NCI-H1105 treated with DMSO at 0.1 percent for 48 hours (cell line): ENCODE measurements around the gene TCAIM.

Experiments used
- DNase-seq: peaks from one replicate; lab custom pipeline; 2025; lab: John Stamatoyannopoulos, UW

Gene TCAIM, protein sequence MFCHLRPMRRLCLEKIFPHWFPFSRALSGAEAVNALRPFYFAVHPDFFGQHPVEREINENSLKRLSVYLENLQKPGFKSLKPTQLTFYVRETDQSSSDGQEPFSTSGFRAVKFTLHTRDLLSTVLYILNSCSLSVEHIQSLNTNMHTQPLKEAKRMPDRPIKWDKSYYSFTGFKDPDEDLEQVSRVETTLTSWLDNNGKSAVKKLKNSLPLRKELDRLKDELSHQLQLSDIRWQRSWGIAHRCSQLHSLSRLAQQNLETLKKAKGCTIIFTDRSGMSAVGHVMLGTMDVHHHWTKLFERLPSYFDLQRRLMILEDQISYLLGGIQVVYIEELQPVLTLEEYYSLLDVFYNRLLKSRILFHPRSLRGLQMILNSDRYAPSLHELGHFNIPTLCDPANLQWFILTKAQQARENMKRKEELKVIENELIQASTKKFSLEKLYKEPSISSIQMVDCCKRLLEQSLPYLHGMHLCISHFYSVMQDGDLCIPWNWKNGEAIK

DNA sequence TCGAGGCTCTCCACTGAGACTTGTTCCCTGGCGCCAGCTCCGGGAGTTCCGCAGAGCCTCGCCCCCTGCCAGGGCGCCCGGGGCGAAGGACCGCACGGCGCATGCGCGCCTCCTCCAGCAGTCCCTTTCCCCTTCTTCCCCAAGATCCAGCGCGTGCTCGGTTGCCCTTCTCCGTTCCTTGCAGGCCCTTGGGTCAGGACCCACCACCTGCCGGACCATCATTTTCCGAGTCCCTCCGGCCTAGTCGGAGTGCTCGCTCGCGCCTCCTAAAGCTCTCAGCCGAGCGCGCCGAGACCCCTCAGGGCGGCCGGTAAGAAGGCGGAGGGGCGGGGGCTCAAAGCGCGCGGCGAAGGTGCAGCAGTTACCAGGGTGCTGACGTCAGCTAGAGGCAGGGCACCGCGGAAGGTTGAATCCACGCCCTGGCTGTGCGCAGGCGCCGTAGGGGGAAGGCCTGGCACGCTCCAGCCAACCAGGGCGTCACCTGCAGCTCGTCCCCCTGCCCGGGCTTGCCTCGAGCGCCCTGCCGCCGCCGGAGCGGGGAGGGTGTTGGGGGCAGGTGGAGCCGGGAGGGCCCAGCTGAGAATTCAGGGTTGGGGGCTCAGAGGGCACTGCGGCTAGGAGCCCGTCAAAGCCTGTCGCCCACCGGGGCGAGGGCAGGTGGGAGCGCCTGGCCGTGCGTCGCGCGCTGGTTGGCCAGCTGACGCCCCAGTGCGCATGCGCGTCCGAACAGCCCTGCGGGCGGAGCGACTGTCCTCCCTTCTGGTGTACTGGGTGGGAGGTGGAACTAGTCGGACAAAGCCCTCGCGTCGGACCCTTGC is at the start of gene TCAIM:
TSS of gene TCAIM (plus strand) at position 757 of the 818 bp plus-strand sequence. CDS start 16,017 bp downstream, outside the sequence.
- peak; percentile 91 for DNase-seq

DNA sequence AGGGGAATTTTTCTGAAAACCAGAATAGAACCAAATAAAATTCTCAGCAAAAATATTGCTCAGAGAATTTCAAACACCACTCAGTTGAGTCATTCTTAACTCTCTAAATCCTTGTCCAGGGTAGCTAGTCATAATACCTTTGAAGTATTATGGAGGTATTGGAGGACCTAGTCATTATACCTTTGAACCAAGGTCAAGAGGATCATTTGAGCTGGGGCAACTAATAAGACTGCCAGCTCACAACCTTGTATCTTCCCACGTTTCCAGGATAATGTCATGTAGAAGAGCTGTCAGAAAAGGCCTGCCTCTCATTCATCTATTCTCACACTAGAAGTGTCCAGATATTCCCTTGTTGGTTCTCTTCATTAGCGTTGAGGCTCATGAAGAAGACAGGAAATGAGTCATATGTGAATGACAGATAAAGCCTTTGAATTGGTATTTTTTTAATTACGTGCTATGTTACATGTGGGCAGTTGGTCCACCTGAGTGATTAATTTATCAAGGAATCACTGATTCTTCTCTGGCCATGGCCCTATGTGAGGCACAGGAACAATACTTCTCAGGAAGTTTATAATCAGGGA is 48.6 kb upstream of the TCAIM start:
- no peak for DNase-seq

DNA sequence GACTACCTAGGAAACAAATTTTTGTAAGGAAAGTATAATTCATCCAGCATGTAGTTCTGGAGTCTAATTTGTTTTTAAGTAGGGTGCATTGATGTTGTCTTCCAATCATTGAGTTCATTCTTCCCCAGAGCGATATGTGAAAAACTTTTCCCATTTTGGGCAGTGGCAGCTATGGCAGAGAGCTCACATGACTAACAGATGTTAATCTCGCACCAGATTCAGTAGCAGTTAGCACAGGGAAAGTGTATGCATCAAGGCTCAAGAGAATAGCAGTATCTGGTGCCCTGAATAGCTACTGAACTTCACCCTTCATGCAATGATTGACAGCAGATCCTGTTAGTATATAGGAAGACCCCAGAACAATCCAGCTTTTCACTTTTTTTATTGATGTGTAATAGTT is 46.3 kb upstream of the TCAIM start:
- DNase-seq, result no peak

DNA sequence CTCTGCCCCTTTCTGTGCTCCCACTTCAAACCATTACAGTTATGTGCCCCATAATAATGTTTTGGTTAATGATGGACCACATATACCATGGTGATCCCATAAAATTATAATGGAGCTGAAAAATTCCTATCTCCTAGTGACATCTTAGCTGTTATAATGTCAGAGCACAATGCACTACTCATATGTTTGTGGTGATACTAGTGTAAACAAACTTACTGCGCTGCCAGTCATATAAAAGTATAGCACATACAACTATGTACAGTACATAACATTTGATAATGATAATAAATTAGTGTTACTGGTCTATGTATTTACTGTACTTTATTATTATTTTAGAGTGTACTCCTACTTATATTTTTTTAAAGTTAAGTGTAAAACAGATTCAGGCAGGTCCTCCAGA is 45.6 kb upstream of the TCAIM start:
- no peak for DNase-seq

DNA sequence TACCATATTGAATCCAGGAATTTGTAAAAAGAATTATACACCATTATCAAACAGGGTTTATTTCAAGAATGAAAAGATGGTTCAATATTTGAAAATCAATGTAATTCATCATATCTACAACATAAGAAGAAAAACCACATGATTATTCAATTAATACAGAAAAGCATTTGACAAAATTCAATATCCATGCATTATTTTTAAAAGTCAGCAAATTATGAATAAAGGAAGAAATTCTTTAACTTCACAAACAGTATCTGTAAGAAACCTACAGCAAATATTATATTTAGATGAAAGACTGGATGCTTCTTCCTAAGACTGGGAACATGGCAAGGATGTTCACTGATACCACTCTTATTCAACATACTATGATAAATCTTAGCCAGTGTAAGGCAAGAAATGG is 41.3 kb upstream of the TCAIM start:
- DNase-seq, result no peak

DNA sequence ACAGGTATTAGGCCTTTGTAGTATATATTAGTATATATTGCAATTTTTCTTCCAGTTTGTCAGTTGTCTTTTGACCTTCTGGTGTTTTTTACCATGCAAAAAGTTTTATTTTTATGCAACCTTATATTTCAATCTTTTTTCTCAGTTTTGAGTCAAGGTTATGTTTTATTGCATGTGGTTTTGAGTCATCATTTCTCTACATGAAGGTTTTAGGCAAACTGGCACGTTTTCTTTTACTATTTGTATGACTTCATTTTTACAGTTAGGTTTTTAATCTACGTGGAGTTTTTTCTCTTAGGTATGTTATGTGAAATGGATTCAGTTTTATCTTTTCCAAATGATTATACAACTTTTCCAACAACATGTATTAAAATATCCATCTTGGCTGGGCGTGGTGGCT is 36.8 kb upstream of the TCAIM start:
- no peak for DNase-seq

DNA sequence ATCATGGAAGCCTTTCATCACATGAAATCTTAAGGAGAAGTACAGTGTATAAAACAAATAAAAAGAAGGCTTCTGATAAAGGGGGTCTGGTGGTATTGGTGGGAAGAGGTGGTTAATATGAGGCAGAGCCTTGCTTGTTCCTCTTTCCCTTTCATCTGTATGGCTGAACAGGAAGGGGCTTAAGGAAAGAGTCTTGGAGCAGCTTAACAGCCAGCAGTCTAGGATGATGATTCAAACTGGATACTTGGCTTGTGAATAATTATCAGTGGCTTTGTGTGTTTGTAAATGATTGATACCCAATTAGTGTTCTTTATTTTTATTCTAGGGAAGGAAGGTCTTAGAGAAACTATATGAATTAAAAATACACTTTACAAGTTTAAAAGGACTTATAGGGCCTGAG is 29.1 kb upstream of the TCAIM start:
- no peak for DNase-seq

DNA sequence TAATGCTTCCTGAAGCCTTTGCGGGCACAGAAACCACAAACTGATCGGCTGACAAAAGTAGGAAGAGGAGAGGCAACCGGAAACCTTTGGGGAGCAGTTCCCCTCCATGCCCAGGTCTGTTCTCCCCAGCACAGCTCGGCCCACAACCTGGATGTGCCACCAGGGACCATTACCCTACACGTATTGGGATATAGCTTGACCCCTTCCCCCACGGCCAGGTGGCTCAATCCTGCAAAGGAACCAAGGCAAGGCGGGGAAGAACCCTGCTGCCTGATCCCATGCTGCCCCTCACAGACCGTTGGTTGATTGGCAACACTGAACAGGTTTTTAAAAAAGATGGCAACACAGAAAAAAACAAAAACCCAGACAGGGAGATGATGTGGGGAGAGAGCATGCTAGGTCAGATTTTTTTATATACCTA is 19.7 kb upstream of the TCAIM start:
- no peak for DNase-seq

DNA sequence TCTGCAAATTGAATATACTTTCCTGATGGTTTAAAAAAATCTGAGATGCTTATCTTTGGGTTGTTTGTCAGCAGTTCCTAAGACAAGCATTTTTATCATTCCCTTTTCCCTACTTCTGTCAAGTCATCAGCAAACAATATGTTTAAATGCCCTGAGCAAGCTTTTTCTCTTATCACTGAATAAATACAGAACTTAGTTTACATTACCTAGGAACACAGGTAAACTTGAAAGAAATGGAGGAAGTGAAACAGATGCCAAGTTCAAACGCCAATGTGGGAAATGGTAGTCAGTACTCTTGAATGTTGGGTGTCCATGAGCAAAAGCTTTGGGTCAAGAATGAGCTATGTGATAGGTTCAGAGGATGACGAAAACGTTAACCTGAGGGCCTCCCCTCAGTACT is 17.2 kb upstream of the TCAIM start:
- DNase-seq, result no peak

DNA sequence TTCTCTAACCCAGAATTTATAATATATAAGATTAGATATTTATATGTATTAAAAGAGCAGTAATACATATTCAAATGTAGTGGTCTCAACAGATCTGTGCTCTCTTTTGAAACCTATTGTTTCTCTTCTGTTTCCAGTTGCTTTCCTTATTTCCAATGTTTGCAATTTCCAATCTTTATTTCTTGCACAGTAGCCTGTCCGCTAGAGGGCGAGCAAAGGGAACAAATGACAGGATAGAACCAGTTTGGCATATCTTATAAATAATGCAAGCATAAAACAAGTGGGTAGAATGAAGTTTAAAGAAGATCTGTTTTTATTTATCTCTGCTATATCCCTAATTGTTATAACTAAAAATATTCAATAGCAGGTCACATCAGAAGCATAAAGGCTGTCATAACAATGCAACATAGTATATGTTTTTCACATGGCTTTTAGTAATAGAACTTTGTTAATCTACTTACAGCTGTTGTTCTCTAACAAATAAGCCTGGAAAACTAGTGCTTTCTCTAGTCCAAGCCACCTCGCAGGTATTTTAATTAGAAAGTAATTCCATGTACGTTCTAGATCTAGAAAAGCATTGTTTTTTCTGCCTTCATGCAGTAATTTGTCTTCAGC is 15.1 kb upstream of the TCAIM start:
- peak; percentile 51 for DNase-seq

DNA sequence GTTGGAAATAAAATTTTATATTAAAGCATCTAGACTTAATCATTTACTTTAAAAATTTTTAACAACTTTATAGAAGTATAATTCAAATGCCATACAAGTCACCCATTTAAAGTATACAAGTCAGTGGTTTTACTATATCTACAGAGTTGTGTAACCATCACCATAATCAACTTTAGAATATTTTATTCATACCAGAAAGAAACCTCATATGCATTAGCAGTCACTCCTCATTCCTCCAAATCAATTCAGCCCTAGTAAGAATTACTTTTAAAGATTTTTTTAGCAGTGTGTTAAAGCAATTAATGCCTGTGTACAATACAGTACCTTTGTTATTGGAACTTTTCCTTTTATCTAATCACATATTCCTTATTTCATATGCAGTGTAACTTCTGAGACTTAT is 14.0 kb upstream of the TCAIM start:
- no peak for DNase-seq

DNA sequence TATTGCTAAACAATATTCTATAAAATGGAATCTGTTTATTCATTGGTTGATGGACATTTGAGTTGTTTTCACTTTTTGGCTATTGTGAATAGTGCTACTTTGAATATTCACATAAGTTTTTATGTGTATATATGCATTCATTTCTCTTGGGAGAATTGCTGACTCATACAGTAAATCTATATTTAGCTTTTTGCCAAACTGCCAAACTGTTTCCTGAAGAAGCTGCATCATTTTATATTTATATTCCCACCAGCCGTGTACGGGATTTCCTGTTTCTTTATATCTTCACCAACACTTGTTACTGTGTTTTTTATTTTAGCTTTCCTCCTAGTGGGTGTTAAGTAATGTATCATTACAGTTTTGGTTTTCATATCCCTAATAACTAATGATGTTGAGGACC is 12.5 kb upstream of the TCAIM start:
- no peak for DNase-seq

DNA sequence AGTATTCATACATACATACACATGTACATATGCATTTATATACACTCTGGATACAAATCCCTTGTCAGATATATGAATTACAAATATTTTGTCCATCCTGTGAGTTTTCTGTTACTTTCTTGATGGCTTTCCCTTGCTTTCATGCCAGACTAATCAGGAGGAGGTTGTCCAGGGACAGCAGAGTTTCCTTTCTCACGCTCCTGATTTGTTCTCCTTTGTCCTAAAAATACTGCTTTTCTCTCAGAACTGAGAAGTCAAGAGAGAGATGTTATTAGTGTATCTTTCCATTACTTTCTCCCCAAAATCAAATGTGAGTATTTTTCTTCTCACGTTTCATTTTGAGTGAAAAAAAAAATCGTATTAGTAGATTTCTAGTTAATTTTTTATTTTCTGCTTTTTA is 12.1 kb upstream of the TCAIM start:
- no peak for DNase-seq

DNA sequence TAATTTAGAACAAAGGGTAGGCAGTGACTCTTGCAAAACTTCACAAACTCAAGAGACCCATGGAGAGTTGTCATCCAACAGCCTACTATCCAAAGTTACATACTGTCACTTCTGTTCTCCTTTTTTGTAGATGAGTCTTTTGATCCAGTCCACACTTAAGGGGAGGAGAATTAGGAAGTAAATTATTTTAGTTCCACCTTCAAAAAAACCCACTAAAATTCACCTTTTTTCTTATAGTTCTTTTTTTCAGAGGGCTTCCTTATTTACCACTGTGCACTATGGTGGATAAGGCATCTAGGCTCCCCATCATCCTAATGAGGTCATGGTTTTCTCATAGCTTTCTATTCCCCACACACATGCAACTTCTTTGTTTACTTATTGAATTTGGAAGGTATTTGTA is 8.6 kb upstream of the TCAIM start:
- no peak for DNase-seq

DNA sequence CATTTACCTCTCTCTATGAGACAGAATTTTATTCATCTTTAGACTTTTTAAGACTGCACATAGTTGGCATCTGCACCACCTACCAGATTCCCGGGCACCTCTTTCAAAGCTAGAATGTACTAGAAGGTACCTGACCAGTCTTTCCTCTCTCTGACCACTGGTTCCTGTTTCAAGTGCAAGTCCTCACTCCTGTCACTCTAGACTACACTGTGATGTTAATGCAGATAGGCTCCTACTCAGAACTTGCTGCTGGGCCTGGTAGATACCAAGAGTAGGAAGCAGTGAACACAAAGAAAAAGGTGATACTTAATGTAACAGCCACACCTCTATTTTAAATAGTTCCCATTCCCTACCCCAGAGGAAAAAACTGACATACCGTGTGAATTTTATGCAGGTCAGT is 8.1 kb upstream of the TCAIM start:
- DNase-seq, result no peak

DNA sequence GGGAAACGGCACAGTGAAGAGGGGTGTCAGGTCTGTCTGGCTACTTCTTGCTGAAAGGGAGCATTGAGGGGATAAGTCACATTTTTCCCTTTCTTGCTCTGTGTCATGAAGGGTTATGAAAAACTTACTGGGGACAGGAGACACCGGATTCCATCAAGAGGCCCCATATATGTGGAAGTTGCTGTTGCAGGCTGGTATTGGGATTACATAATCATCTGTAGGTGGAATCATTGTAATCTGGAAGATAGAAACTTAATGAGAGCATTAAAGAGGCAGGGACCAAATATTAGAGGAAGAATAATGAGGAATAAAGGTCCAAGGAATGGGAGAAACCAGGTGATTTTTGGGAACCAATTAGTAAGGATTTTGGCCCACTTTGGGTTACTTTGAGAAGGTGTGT is 4.2 kb upstream of the TCAIM start:
- DNase-seq, result no peak

DNA sequence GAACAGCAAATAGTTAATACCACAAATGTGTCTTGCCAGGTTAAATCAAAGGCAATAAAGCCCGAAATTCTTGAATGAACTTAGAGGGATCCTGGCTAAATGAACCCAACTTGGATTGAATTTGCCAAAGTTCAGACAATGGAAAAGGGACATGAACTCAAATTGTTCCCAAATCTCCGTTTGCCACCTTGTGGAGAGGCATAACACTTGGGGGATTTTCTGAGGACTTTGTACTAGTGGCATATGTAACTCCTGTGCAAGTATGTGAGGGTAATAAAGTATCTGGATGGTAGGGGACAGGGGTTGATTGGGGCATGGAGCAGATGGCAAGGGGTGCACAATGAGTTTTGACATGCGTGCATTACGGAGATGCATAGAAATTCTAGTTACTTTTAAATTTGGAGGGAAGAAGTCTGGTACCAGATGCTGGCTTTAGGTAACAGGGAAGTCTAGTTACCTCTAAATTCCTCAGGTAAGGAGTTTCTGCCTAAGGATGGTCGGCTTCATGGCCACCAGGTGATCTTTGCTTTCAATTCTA is 1.2 kb upstream of the TCAIM start:
- no peak for DNase-seq

DNA sequence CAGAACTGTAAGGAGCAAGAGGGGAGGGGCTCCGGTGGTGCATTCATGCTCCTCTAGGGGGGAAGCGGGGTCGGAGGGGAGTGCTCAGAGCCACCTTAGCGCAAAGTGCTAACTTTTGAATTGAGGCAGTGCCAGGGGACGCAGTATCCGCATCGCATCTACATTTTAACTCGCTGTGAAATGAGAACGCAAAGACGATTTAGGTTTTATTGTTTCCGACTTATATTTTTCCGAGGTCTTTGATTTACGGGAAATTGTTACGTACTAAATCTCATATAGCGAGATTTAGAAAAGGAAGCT is 212 bp downstream of the TCAIM start:
- no peak for DNase-seq

DNA sequence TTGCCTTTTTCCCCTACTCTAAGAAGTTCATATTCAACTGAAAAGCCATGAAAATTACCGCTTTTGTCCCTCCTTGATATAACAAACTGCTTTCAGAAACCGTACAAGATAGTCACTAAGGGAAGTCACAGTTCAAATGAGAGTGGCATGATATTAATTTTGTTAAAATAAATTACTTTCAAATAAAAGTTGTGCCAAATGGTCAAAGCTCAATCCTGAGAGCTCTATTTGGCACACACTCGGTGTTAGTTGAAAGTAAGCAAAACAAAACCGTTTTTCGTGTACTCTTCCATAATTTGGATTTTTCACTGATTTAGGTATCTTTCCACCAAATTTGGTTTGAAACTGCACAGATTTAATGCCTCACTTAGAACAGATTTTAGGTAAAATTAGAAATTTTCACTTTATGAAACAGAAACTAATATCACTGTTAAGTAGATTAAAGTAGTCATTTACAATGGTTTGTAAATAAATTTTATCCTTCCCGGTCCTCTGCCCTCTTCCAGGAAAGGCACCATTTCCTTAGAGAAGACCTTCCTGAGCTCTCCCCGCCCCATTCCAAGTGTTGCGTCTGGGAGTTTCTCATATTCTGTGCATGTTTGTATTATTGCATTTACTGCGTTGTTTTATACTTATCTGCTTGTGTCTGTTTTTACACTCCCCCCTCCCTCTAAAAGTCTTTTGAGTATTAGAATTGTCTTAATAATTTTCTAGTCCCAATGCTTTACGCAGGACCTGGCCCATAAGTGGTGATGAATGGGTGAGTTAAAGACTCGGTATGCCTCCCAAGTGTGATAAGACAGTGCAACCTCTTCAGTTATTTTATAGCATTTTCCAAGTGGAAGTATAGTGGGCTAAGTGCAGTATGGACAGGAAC is 853 bp downstream of the TCAIM start:
- DNase-seq, result no peak

DNA sequence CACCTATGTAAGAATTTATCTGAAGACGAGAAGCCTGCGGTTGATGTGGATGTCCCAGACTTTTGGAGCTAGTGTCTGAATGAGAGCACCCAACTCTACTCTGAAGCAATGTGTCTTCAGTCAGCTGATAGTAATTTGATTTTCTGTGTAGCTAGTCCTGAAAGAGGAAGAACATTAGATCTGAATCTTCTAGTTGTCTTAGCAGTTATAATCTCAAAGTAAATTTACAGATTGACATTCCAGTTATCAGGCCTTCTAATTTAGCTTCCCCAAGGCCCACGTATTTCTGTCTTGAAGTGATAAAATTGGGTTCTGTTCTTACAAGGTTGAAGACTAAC is 1.5 kb downstream of the TCAIM start:
- no peak for DNase-seq

DNA sequence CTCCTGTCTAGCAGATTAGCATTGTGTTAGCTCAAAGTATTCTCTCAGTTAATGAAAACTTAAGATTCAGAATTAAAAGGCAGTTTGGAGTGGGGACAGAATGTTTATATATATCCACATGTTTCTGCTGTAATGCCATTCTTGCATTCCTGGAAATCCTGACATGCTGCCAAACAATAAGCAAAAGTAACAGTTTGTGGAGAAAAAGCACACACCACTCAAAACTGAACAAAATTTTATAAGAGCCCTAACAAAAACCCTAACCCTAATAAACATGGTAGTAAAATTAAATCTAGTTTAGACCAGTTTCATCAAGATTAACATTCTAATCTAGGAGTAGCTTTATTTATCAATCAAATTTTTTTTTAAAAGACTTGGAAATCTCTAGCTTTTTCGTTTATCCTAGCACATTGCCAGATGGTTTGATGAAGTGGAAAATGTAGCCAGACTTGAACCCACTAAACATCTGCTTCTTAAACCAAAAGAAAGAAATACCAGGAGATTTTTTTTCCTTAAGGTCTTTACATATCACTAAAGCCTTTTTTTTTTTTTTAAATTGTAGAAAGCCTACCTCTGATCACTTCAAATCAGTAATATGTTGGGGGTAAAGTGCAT is 3.7 kb downstream of the TCAIM start:
- no peak for DNase-seq
